Measurements from ENCODE around the gene ATAT1. TPM values are rescaled to one million over a fixed set of nuclear protein-coding genes. Genes with fewer than 3 reads are reported as not detected.
A peak's percentile ranks its signal among the peaks of the same experiment; 100 is the strongest.

The ATAT1 gene
- total RNA-seq, 4 donors from 2014 or later, result 1.9 to 7.8 (median 5.6) TPM

DNA sequence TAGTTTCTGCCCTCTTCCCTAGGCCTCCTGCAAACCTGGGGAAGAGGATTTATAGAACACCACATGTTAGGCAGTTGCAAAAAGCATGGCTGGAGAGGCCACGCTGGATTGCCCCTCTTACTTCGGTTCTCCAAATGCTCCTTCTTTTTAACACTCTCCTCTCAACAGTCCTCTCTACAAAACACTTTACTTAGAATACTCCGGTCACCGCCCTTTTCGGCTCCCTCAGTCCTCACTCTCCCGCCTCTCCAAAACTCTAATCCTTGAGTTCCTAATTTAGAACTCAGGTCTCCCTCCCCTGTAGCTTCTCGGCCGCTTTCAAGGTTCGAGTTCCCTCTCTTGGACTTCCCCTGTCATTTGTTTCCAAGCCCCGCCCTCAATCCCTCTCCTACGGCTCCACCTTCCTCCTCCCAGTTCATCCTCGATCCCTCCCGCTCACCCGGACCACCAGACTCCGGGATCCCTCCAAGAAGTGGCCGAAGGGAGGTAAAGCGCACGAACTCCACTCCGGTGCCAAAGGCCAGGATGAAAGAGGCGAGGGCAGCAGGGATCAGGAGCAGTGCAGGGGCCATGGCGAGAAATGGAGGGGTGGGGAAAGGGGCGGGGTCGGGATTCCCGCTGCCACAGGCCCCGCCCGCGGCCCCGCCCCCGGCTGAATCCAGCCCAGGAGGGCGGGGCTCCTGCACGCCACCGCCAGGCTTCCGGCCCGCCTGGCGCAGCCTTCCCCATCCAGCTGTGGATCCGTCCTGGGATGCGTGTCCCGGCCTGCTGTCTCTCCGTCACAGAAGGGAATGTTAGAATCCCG lies 63.9 kb downstream of the ATAT1 start, which contains the start of gene NRM:
Gene NRM, minus strand, starts transcription at position 582 of the 805 bp plus-strand sequence. Its CDS starts 10 bp downstream, at position 572.
- intact Hi-C loops (cut with DNase I; ENCODE audit: low total_unique reads), result no loop called here
- H3K4me3 ChIP-seq (ENCODE audit: low read depth, poor library complexity, severe bottlenecking), result peak within 1 kb of the TSS; percentile 54
- WGBS, 2 donors, result 0 to 1% methylated on average over 34 to 40 of the region's 40 CpGs
- peak; percentile 87 to 96 for DNase-seq (ENCODE audit: low spot score in 2 of 2)
- no peak for TF ChIP-seq POLR2A (IDR thresholded peaks at IDR 0.05)
- TF ChIP-seq, protein P1, sequence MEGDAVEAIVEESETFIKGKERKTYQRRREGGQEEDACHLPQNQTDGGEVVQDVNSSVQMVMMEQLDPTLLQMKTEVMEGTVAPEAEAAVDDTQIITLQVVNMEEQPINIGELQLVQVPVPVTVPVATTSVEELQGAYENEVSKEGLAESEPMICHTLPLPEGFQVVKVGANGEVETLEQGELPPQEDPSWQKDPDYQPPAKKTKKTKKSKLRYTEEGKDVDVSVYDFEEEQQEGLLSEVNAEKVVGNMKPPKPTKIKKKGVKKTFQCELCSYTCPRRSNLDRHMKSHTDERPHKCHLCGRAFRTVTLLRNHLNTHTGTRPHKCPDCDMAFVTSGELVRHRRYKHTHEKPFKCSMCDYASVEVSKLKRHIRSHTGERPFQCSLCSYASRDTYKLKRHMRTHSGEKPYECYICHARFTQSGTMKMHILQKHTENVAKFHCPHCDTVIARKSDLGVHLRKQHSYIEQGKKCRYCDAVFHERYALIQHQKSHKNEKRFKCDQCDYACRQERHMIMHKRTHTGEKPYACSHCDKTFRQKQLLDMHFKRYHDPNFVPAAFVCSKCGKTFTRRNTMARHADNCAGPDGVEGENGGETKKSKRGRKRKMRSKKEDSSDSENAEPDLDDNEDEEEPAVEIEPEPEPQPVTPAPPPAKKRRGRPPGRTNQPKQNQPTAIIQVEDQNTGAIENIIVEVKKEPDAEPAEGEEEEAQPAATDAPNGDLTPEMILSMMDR (IDR thresholded peaks at IDR 0.05), result no peak

DNA sequence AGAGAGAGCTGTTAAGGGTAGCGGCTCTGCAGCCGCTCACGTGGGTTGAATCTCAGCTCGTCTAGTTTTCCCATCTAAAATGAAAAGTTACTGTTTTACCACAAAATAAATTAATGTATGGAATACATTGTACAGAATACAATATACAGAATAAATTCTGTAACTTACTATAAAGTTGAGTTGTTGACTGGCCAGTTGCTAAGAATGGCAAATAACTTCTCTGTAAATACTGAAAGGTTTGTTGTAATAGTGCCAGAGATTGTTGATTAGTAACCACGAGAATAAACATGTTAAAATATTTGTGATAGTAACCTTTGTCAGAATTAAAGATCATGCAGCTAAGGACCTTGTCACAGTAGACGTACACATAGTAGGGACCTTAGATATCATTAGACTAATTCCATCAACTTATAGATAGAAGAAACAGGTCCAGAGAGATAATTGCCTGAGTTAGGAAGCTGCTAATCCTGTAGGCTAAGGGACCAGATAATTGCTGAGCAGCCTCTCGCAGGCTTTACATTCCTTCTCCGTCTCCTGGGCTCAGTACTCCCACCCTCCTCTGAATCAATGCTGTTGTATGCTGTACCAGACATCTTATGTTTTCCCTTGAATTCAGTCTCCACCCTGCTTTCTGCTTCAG lies 64.7 kb downstream of the ATAT1 start:
- peak overlapping the region; percentile 54 for H3K4me3 ChIP-seq (ENCODE audit: low read depth, poor library complexity, severe bottlenecking)
- DNase-seq (ENCODE audit: low spot score in 2 of 2), result no peak
- TF ChIP-seq, protein P1 (IDR thresholded peaks at IDR 0.05), result no peak
- no peak for TF ChIP-seq POLR2A (IDR thresholded peaks at IDR 0.05)
- intact Hi-C loops (cut with DNase I; ENCODE audit: low total_unique reads), result no loop called here
- 14 to 15% methylated on average over 8 of the region's 8 CpGs for WGBS, 2 donors

MicroRNAs encoded within 50 kb of the gene (microRNA counts, 767-probe panel; counts per million panel counts)
- 0 to 358 counts per million in 2 donors for microRNA hsa-miR-877-5p

Small RNA genes within 50 kb of the gene (microRNA-seq; reads per million reads assigned to microRNA genes)
- gene MIR877 (ENCODE audit: borderline number of aligned reads in 1 of 2, borderline replicate concordance in 2 of 2), result 18.7 to 31.3 reads per million in 2 donors

Other genes starting within 250 kb of the ATAT1 start
- 100 to 1,000 TPM; 685 to 929 (median 835) TPM for gene HLA-E, start 137.4 kb upstream of the ATAT1 start, total RNA-seq
- 10 to 100 TPM; 30.4 to 39.6 (median 33.4) TPM for gene GNL1, start 70.4 kb upstream of the ATAT1 start, total RNA-seq
- 10 to 100 TPM in 2 of 4 donors, 1 to 10 TPM in 2; 4.5 to 14.0 (median 8.5) TPM for gene PRR3, start 69.6 kb upstream of the ATAT1 start, total RNA-seq
- gene ABCF1, start 55.4 kb upstream of the ATAT1 start, total RNA-seq, result 10 to 100 TPM; 39.3 to 57.7 (median 47.1) TPM
- 10 to 100 TPM; 32.5 to 61.5 (median 49.4) TPM for gene PPP1R10, start 9.6 kb upstream of the ATAT1 start, total RNA-seq
- gene MRPS18B, start 9.0 kb upstream of the ATAT1 start, total RNA-seq, result 10 to 100 TPM; 57.2 to 64.8 (median 62.2) TPM
- 10 to 100 TPM in 3 of 4 donors, 1 to 10 TPM in 1; 9.6 to 31.9 (median 13.9) TPM for gene C6orf136, start 20.3 kb downstream of the ATAT1 start, total RNA-seq
- 10 to 100 TPM; 25.0 to 37.0 (median 32.9) TPM for gene DHX16, start 46.1 kb downstream of the ATAT1 start, total RNA-seq
- 10 to 100 TPM; 23.6 to 34.1 (median 27.3) TPM for gene PPP1R18, start 59.8 kb downstream of the ATAT1 start, total RNA-seq
- 1 to 10 TPM; 4.3 to 6.9 (median 6.1) TPM for gene NRM, start 64.1 kb downstream of the ATAT1 start, total RNA-seq
- gene MDC1, start 90.4 kb downstream of the ATAT1 start, total RNA-seq, result 10 to 100 TPM in 1 of 4 donors, 1 to 10 TPM in 3; 9.7 to 21.4 (median 9.8) TPM
- gene TUBB, start 93.5 kb downstream of the ATAT1 start, total RNA-seq, result 100 to 1,000 TPM; 119 to 179 (median 156) TPM
- 10 to 100 TPM; 40.2 to 64.1 (median 42.5) TPM for gene FLOT1, start 115.8 kb downstream of the ATAT1 start, total RNA-seq
- gene IER3, start 117.7 kb downstream of the ATAT1 start, total RNA-seq, result 10 to 100 TPM; 20.9 to 56.5 (median 33.3) TPM